Ishikawa (cell line): ENCODE data around the gene KIF17.

Experiments used
- CEBPB ChIP-seq: IDR thresholded peaks from 2 replicates; pipeline ENCODE4 v1.6.1; 2012
- CREB1 ChIP-seq: IDR thresholded peaks from 2 replicates; pipeline ENCODE4 v1.6.1; 2012; ENCODE audit warnings: low read depth
- EGR1 ChIP-seq: IDR thresholded peaks from 2 replicates; pipeline ENCODE4 v1.6.1; 2012
- EP300 ChIP-seq: IDR thresholded peaks from 2 replicates; pipeline ENCODE4 v1.6.1; 2012; ENCODE audit warnings: borderline replicate concordance
- FOXM1 ChIP-seq: IDR thresholded peaks from 2 replicates; pipeline ENCODE4 v1.6.1; 2012; ENCODE audit warnings: low read depth, borderline replicate concordance
- MAX ChIP-seq: IDR thresholded peaks from 2 replicates; pipeline ENCODE4 v1.6.1; 2012
- NFIC ChIP-seq: IDR thresholded peaks from 2 replicates; pipeline ENCODE4 v1.6.1; 2012
- RAD21 ChIP-seq: IDR thresholded peaks from 2 replicates; pipeline ENCODE4 v1.6.1; 2012; ENCODE audit warnings: low read depth
- REST ChIP-seq: IDR thresholded peaks from 2 replicates; pipeline ENCODE4 v1.6.1; 2012; ENCODE audit warnings: low read depth, mild to moderate bottlenecking
- TAF1 ChIP-seq: IDR thresholded peaks from 2 replicates; pipeline ENCODE4 v1.6.1; 2012; ENCODE audit warnings: low read depth, mild to moderate bottlenecking
- TCF12 ChIP-seq: IDR thresholded peaks from 2 replicates; pipeline ENCODE4 v1.6.1; 2012; ENCODE audit warnings: low read depth
- TEAD4 ChIP-seq: IDR thresholded peaks from 2 replicates; pipeline ENCODE4 v1.6.1; 2012
- USF1 ChIP-seq: IDR thresholded peaks from 2 replicates; pipeline ENCODE4 v1.6.1; 2012
- YY1 ChIP-seq: IDR thresholded peaks from 2 replicates; pipeline ENCODE4 v1.6.1; 2012; ENCODE audit warnings: low read depth
- ZBTB7A ChIP-seq: IDR thresholded peaks from 2 replicates; pipeline ENCODE4 v1.6.1; 2012; ENCODE audit warnings: low read depth

The KIF17 gene

GRCh38 chr1:20728371-20729154 lies 10.8 kb upstream of the KIF17 start:
- no peak for TF ChIP-seq MAX
- TF ChIP-seq TCF12 = no peak
- no peak for TF ChIP-seq RAD21
- no peak for TF ChIP-seq CEBPB
- no peak for TF ChIP-seq TEAD4
- no peak for TF ChIP-seq REST
- no peak for TF ChIP-seq USF1
- TF ChIP-seq ZBTB7A = no peak
- TF ChIP-seq TAF1 = no peak
- no peak for TF ChIP-seq FOXM1
- no peak for TF ChIP-seq EP300
- TF ChIP-seq CREB1 = no peak
- TF ChIP-seq EGR1 = no peak
- no peak for TF ChIP-seq NFIC
- TF ChIP-seq YY1 = no peak

- TF ChIP-seq RAD21 = peak; percentile 28; the same call in 1 of the 2 replicates
- no peak for TF ChIP-seq YY1
- TF ChIP-seq FOXM1 = no peak
- TF ChIP-seq EP300 = no peak
- TF ChIP-seq TCF12 = no peak
- TF ChIP-seq EGR1 = no peak
- TF ChIP-seq MAX = no peak
Measured at GRCh38 chr1:20727746-20728316, 10.0 kb upstream of the KIF17 start.

GRCh38 chr1:20726932-20727745 lies 9.3 kb upstream of the KIF17 start:
- no peak for TF ChIP-seq YY1
- no peak for TF ChIP-seq CREB1
- TF ChIP-seq CEBPB = no peak
- TF ChIP-seq MAX = no peak
- TF ChIP-seq REST = no peak
- TF ChIP-seq FOXM1 = no peak
- TF ChIP-seq RAD21 = no peak
- no peak for TF ChIP-seq USF1
- TF ChIP-seq NFIC = no peak
- no peak for TF ChIP-seq TEAD4
- TF ChIP-seq ZBTB7A = no peak
- no peak for TF ChIP-seq EP300
- no peak for TF ChIP-seq TCF12
- no peak for TF ChIP-seq TAF1
- no peak for TF ChIP-seq EGR1

- no peak for TF ChIP-seq MAX
- TF ChIP-seq YY1 = no peak
- TF ChIP-seq CREB1 = no peak
- TF ChIP-seq CEBPB = no peak
- no peak for TF ChIP-seq RAD21
- TF ChIP-seq EP300 = no peak
- no peak for TF ChIP-seq NFIC
- no peak for TF ChIP-seq TCF12
- no peak for TF ChIP-seq USF1
- no peak for TF ChIP-seq ZBTB7A
- no peak for TF ChIP-seq TAF1
- TF ChIP-seq FOXM1 = no peak
- no peak for TF ChIP-seq REST
- no peak for TF ChIP-seq EGR1
- TF ChIP-seq TEAD4 = no peak
Measured at GRCh38 chr1:20726118-20726911, 8.5 kb upstream of the KIF17 start.
